Large intestine (tissue), 3 donors: Measurements from ENCODE around the gene SERPINB4. TPM values are rescaled to one million over a fixed set of nuclear protein-coding genes. Genes with fewer than 3 reads are reported as not detected.

Source experiments
- DNase-seq, 2 donors: peaks; one replicate each; pipeline versions ENCODE4 v3.0.0 to v3.0.0-alpha.2; 2013
- H3K27ac ChIP-seq: one replicate; pipeline ENCODE4 v1.5.1; 2013; ENCODE audit warnings: low read length
- H3K27me3 ChIP-seq: 2 replicates; pipeline ENCODE4 v1.6.1; 2013; ENCODE audit warnings: low read length; ENCODE audit not compliant: control insufficient read depth, insufficient read depth
- H3K36me3 ChIP-seq: 2 replicates; pipeline ENCODE4 v1.6.1; 2013; ENCODE audit warnings: low read length; ENCODE audit not compliant: control insufficient read depth, insufficient read depth
- H3K4me1 ChIP-seq: one replicate; pipeline ENCODE4 v1.6.1; 2013; ENCODE audit warnings: low read length; ENCODE audit not compliant: control insufficient read depth, insufficient read depth
- H3K4me3 ChIP-seq: one replicate; pipeline ENCODE4 v1.5.1; 2013; ENCODE audit warnings: low read length
- H3K9me3 ChIP-seq: one replicate; pipeline ENCODE4 v1.6.1; 2013; ENCODE audit warnings: mild to moderate bottlenecking, low read depth, low read length, moderate library complexity; ENCODE audit not compliant: control insufficient read depth
- WGBS: methylation state at CpG from one replicate; pipeline ENCODE4 v1.1.5; 2013; ENCODE audit warnings: low lambda C conversion rate; ENCODE audit not compliant: insufficient coverage; 5-methylcytosine and 5-hydroxymethylcytosine counted together
- polyA plus RNA-seq: library from polyadenylated mRNA; unstranded; fragments of 120-200 nt; gene quantifications from one replicate; pipeline ENCODE4 v1.2.1, GENCODE V29; 2013

Gene SERPINB4
- polyA plus RNA-seq, 1 donor = not detected

GRCh38 chr18:63637703-63638102 lies 6.4 kb downstream of the SERPINB4 start:
- no peaks in the 10 kb centered on the region for H3K36me3 ChIP-seq

GRCh38 chr18:63627819-63628218 lies 16.2 kb downstream of the SERPINB4 start:
- no peaks in the 10 kb centered on the region for H3K36me3 ChIP-seq
- H3K27me3 ChIP-seq = no peaks in the 10 kb centered on the region
- no peak for DNase-seq
- H3K9me3 ChIP-seq = peaks cover 14% of the 10 kb centered on the region
- H3K27ac ChIP-seq = no peak overlapping the region
- no peaks in the 10 kb centered on the region for H3K4me1 ChIP-seq
- H3K4me3 ChIP-seq = no peak overlapping the region

More at GRCh38 chr18:63637703-63638102, 6.4 kb downstream of the SERPINB4 start:
- no peak overlapping the region for H3K27ac ChIP-seq
- WGBS = no CpG with 5 or more reads among the region's 6 CpGs
- DNase-seq = no peak
- H3K27me3 ChIP-seq = no peaks in the 10 kb centered on the region
- H3K4me1 ChIP-seq = no peaks in the 10 kb centered on the region
- no peaks in the 10 kb centered on the region for H3K9me3 ChIP-seq
- no peak overlapping the region for H3K4me3 ChIP-seq

GRCh38 chr18:63626431-63626830 lies 17.6 kb downstream of the SERPINB4 start:
- no CpG with 5 or more reads among the region's 4 CpGs for WGBS
- DNase-seq = no peak
- H3K4me1 ChIP-seq = no peaks in the 10 kb centered on the region
- no peaks in the 10 kb centered on the region for H3K36me3 ChIP-seq
- H3K27me3 ChIP-seq = no peaks in the 10 kb centered on the region
- no peak overlapping the region for H3K4me3 ChIP-seq
- peaks cover 14% of the 10 kb centered on the region for H3K9me3 ChIP-seq
- H3K27ac ChIP-seq = no peak overlapping the region

GRCh38 chr18:63624863-63625262 lies 19.2 kb downstream of the SERPINB4 start:
- H3K4me1 ChIP-seq = no peaks in the 10 kb centered on the region
- H3K9me3 ChIP-seq = peaks cover 14% of the 10 kb centered on the region
- no CpG with 5 or more reads among the region's 3 CpGs for WGBS
- H3K27ac ChIP-seq = no peak overlapping the region
- H3K36me3 ChIP-seq = no peaks in the 10 kb centered on the region
- DNase-seq = no peak
- no peaks in the 10 kb centered on the region for H3K27me3 ChIP-seq
- no peak overlapping the region for H3K4me3 ChIP-seq

GRCh38 chr18:63619661-63620060 lies 24.4 kb downstream of the SERPINB4 start:
- WGBS = 100% methylated on average over 2 of the region's 3 CpGs
- Histone ChIP-seq H3K27ac (no peak overlapping the region), H3K9me3 (no peaks in the 10 kb centered on the region), H3K27me3 (no peaks in the 10 kb centered on the region), H3K36me3 (no peaks in the 10 kb centered on the region), H3K4me1 (no peaks in the 10 kb centered on the region), H3K4me3 (no peak overlapping the region)
- no peak for DNase-seq

- Histone ChIP-seq H3K27ac (no peak overlapping the region), H3K4me1 (no peaks in the 10 kb centered on the region), H3K9me3 (no peaks in the 10 kb centered on the region), H3K36me3 (no peaks in the 10 kb centered on the region), H3K27me3 (no peaks in the 10 kb centered on the region), H3K4me3 (no peak overlapping the region)
- 88% methylated on average over 1 of the region's 2 CpGs for WGBS
- DNase-seq = no peak
Observed at GRCh38 chr18:63617915-63618234, 26.2 kb downstream of the SERPINB4 start.

- H3K27ac ChIP-seq = no peak overlapping the region
- H3K9me3 ChIP-seq = no peaks in the 10 kb centered on the region
- H3K4me3 ChIP-seq = no peak overlapping the region
- no peaks in the 10 kb centered on the region for H3K27me3 ChIP-seq
- H3K36me3 ChIP-seq = no peaks in the 10 kb centered on the region
- DNase-seq = no peak
- H3K4me1 ChIP-seq = no peaks in the 10 kb centered on the region
- 0% methylated on average over 2 of the region's 3 CpGs for WGBS
Observed at GRCh38 chr18:63617049-63617914, 26.8 kb downstream of the SERPINB4 start.

GRCh38 chr18:63613420-63613819 lies 30.6 kb downstream of the SERPINB4 start:
- no peaks in the 10 kb centered on the region for H3K36me3 ChIP-seq
- no peak overlapping the region for H3K27ac ChIP-seq
- DNase-seq = no peak
- H3K9me3 ChIP-seq = no peaks in the 10 kb centered on the region
- H3K4me3 ChIP-seq = no peak overlapping the region
- H3K4me1 ChIP-seq = no peaks in the 10 kb centered on the region
- no peaks in the 10 kb centered on the region for H3K27me3 ChIP-seq
- WGBS = no CpG with 5 or more reads among the region's 4 CpGs

GRCh38 chr18:63606526-63606925 lies 37.5 kb downstream of the SERPINB4 start:
- Histone ChIP-seq H3K36me3 (no peaks in the 10 kb centered on the region), H3K4me1 (no peaks in the 10 kb centered on the region), H3K27me3 (no peaks in the 10 kb centered on the region), H3K9me3 (no peaks in the 10 kb centered on the region), H3K27ac (no peak overlapping the region), H3K4me3 (no peak overlapping the region)
- no peak for DNase-seq
- 80% methylated on average over 1 of the region's 3 CpGs for WGBS

- Histone ChIP-seq H3K9me3 (no peaks in the 10 kb centered on the region), H3K4me3 (no peak overlapping the region), H3K27ac (no peak overlapping the region), H3K36me3 (no peaks in the 10 kb centered on the region), H3K4me1 (no peaks in the 10 kb centered on the region), H3K27me3 (no peaks in the 10 kb centered on the region)
- WGBS = 100% methylated on average over 1 of the region's 4 CpGs
- DNase-seq = no peak
Observed at GRCh38 chr18:63604791-63605567, 39.1 kb downstream of the SERPINB4 start.
